Lung microvascular endothelial cell (primary cell): ENCODE data around the gene CENPX. TPM values are rescaled to one million over a fixed set of nuclear protein-coding genes. Genes with fewer than 3 reads are reported as not detected.

Source experiments
- DNase-seq, 2 donors: peaks; one replicate each; pipeline versions ENCODE4 v3.0.0 to v3.0.0-alpha.2; 2010; ENCODE audit warnings: low read depth in 2 of 2
- total RNA-seq: library from RNA; depleted of rRNA; stranded (reverse); fragments of >200 nt; gene quantifications from 2 replicates; pipeline ENCODE4 v1.2.1, GENCODE V29; 2014

The CENPX gene
- total RNA-seq, 1 donor from 2014 or later = 31.5 TPM

- DNase-seq = no peak
Observed at GRCh38 chr17:81980707-81981343, 41.9 kb downstream of the CENPX start.

DNA sequence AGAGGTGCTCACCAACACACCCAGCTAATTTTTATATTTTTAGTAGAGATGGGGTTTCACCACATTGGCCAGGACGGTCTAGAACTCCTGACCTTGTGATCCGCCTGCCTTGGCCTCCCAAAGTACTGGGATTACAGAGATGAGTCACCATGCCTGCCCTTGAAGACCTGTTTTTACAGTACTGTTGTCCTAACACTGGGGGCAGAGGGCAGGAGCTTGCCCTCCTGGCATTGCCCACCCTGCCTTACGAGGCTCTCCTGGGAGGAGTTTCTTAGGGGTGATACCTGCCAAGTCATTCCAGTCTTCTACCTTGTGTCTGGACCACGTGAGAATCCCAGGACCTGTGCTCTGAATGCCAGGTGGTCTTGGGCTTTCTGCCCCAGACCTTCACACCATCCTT, 42.6 kb downstream of the CENPX start:
- no peak for DNase-seq

DNA sequence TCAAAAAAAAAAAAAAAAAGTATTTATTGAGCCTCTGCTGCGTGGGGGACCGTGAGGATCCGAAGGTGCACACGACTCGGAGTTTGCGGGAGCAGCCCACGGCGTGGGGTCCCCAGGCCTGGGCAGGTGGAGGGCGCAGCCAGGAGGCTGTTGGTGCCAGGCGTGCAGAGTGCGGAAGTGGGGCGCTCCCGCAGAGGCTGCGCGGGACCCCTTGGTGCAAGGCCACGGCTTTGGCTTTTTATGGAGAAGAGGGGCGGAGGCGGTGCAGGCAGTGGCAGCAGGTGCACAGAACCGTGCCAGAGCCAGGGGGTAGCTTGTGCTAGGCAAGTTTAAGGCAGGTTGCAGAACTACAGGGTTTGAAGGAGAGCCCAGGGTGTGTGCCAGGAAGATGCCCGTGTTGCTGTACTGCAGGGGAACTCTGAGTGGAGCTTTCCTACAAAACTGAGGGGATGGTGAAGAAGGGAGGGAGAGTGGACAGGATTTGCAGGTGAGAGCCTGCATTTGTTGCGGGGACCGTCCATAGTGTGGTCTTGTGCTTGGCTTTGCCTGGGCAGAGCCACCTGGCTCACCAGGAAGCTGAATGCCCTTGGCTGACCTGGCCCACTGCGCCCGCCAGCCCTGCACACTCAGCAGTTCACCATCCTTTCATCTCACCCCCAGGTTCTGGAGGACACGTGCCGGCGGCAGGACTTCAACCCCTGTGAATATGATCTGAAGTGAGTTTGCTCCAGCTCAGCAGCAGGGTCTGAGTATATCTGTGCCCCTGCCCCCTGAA, 44.0 kb downstream of the CENPX start:
- no peak for DNase-seq

- DNase-seq = peak; percentile 94 to 96
Observed at GRCh38 chr17:81977211-81977808, 45.4 kb downstream of the CENPX start, which contains the start of gene ASPSCR1. Gene ASPSCR1, plus strand, starts transcription at chr17:81977629. Its CDS starts 18 bp downstream, at chr17:81977647.

- peak in 1 of 2 donors; percentile 14 for DNase-seq
Observed at GRCh38 chr17:81976332-81977210, 46.1 kb downstream of the CENPX start.

DNA sequence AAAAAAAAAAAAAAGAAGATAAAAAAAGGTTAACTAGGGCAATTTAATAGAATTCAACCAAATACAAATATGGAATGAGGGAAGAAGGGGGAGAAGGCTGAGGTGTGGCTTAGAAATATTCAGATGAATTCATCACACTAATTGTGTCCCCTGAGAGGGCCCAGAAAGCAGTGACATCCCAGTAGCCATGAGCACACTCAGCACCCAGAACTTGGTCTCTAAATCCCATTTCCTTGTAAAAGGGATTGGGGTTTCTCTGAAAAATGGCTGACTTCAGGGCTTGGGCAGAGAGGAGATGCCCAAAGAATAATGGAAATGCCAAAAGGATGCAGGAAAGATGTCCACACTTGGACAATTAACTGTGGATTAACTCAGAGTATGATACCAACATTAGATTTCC, 49.2 kb downstream of the CENPX start:
- DNase-seq = no peak

GRCh38 chr17:81968850-81969812, 53.5 kb downstream of the CENPX start:
- no peak for DNase-seq

Other genes starting within 250 kb of the CENPX start
- gene GCGR, start 218.7 kb downstream of the CENPX start, total RNA-seq = not detected in 2 replicates
- gene MCRIP1, start 189.6 kb downstream of the CENPX start, total RNA-seq = 93.7 and 178 TPM in 2 replicates
- gene PPP1R27, start 187.8 kb downstream of the CENPX start, total RNA-seq = not detected in 2 replicates
- gene P4HB, start 162.3 kb downstream of the CENPX start, total RNA-seq = 504 and 688 TPM in 2 replicates
- 91.7 and 92.9 TPM in 2 replicates for gene ARHGDIA, start 151.5 kb downstream of the CENPX start, total RNA-seq
- gene ALYREF, start 131.3 kb downstream of the CENPX start, total RNA-seq = 107 and 136 TPM in 2 replicates
- gene ANAPC11, start 131.2 kb downstream of the CENPX start, total RNA-seq = 102 and 112 TPM in 2 replicates
- gene NPB, start 120.6 kb downstream of the CENPX start, total RNA-seq = under 0.01 TPM in 1 of 2 replicates, not detected in the other
- 24.0 and 27.6 TPM in 2 replicates for gene PCYT2, start 111.5 kb downstream of the CENPX start, total RNA-seq
- 11.3 and 13.1 TPM in 2 replicates for gene SIRT7, start 104.7 kb downstream of the CENPX start, total RNA-seq
- gene MAFG, start 95.1 kb downstream of the CENPX start, total RNA-seq = 9.2 and 17.1 TPM in 2 replicates
- gene PYCR1, start 85.6 kb downstream of the CENPX start, total RNA-seq = 52.3 and 60.9 TPM in 2 replicates
- gene MYADML2, start 75.6 kb downstream of the CENPX start, total RNA-seq = not detected in 2 replicates
- under 0.01 TPM in 2 replicates for gene NOTUM, start 61.7 kb downstream of the CENPX start, total RNA-seq
- gene ASPSCR1, start 45.2 kb downstream of the CENPX start, total RNA-seq = 17.7 and 23.2 TPM in 2 replicates
- 7.6 and 8.3 TPM in 2 replicates for gene LRRC45, start 427 bp upstream of the CENPX start, total RNA-seq
- gene RAC3, start 8.8 kb upstream of the CENPX start, total RNA-seq = 9.7 and 18.3 TPM in 2 replicates
- 35.5 and 37.7 TPM in 2 replicates for gene DCXR, start 14.8 kb upstream of the CENPX start, total RNA-seq
- gene RFNG, start 28.9 kb upstream of the CENPX start, total RNA-seq = 10.0 and 16.3 TPM in 2 replicates
- 61.9 and 64.1 TPM in 2 replicates for gene GPS1, start 29.0 kb upstream of the CENPX start, total RNA-seq
- 30.7 and 35.5 TPM in 2 replicates for gene DUS1L, start 42.9 kb upstream of the CENPX start, total RNA-seq
- 35.1 and 43.4 TPM in 2 replicates for gene FASN, start 75.4 kb upstream of the CENPX start, total RNA-seq
- 2.0 and 3.4 TPM in 2 replicates for gene CCDC57, start 190.0 kb upstream of the CENPX start, total RNA-seq
- gene SLC16A3, start 206.2 kb upstream of the CENPX start, total RNA-seq = 67.8 and 135 TPM in 2 replicates